ENCODE data around the gene SP1.

DNA sequence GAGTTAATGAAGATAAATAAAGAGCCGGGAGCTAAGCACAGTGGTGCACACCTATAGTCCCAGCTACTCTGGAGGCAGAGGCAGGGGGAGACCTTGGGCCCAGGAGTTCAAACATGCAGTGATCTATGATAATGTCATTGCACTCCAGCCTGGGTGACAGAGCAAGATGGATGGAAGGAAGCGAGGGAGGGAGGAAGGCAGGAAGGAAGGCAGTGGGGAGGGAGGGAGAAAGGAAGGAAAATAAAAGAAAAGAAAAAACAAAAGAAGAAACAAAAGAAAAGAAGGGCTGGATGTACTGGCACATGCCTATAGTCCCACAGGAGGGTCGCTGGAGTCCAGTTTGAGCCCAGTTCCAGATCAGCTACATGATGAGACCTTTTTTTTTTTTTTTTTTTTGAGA is 24.9 kb upstream of the SP1 start:
- TF ChIP-seq, protein P1, sequence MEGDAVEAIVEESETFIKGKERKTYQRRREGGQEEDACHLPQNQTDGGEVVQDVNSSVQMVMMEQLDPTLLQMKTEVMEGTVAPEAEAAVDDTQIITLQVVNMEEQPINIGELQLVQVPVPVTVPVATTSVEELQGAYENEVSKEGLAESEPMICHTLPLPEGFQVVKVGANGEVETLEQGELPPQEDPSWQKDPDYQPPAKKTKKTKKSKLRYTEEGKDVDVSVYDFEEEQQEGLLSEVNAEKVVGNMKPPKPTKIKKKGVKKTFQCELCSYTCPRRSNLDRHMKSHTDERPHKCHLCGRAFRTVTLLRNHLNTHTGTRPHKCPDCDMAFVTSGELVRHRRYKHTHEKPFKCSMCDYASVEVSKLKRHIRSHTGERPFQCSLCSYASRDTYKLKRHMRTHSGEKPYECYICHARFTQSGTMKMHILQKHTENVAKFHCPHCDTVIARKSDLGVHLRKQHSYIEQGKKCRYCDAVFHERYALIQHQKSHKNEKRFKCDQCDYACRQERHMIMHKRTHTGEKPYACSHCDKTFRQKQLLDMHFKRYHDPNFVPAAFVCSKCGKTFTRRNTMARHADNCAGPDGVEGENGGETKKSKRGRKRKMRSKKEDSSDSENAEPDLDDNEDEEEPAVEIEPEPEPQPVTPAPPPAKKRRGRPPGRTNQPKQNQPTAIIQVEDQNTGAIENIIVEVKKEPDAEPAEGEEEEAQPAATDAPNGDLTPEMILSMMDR (IDR thresholded peaks at IDR 0.05): no peak
- TF ChIP-seq POLR2A (IDR thresholded peaks at IDR 0.05): no peak

Data from esophagus squamous epithelium (tissue), 4 donors.